ENCODE measurements around the gene ITCH.
A peak's percentile ranks its signal among the peaks of the same experiment; 100 is the strongest.

Gene ITCH

GRCh38 chr20:34362502-34363061, 491 bp upstream of the ITCH start:
- peaks cover 44% of the 10 kb centered on the region for H3K79me2 ChIP-seq (ENCODE audit: insufficient read depth, low read length)
- H3K9me3 ChIP-seq (ENCODE audit: insufficient read depth, low read length), result no peaks in the 10 kb centered on the region
- no peaks in the 10 kb centered on the region for H3K9me2 ChIP-seq (replicated peaks; ENCODE audit: insufficient read depth, low read length)
- H3K4me3 ChIP-seq (ENCODE audit: insufficient read depth, low read length, poor library complexity, severe bottlenecking), result peak overlapping the region; percentile 84
- H4K20me1 ChIP-seq (ENCODE audit: low read depth, low read length), result no peaks in the 10 kb centered on the region
- TF ChIP-seq, protein P1, sequence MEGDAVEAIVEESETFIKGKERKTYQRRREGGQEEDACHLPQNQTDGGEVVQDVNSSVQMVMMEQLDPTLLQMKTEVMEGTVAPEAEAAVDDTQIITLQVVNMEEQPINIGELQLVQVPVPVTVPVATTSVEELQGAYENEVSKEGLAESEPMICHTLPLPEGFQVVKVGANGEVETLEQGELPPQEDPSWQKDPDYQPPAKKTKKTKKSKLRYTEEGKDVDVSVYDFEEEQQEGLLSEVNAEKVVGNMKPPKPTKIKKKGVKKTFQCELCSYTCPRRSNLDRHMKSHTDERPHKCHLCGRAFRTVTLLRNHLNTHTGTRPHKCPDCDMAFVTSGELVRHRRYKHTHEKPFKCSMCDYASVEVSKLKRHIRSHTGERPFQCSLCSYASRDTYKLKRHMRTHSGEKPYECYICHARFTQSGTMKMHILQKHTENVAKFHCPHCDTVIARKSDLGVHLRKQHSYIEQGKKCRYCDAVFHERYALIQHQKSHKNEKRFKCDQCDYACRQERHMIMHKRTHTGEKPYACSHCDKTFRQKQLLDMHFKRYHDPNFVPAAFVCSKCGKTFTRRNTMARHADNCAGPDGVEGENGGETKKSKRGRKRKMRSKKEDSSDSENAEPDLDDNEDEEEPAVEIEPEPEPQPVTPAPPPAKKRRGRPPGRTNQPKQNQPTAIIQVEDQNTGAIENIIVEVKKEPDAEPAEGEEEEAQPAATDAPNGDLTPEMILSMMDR (IDR thresholded peaks at IDR 0.05; ENCODE audit: insufficient read depth, low read length, poor library complexity, severe bottlenecking), result no peak
- TF ChIP-seq EZH2phosphoT487 (conservative IDR thresholded peaks at IDR 0.05; ENCODE audit: low read length), result no peak
- peak overlapping the region; percentile 71 for H3K9ac ChIP-seq (ENCODE audit: low read length)
- peak overlapping the region; percentile 70 for H3K4me2 ChIP-seq (ENCODE audit: low read depth, low read length, poor library complexity, severe bottlenecking)
- peaks cover 19% of the 10 kb centered on the region for H3F3A ChIP-seq (ENCODE audit: insufficient read depth)
- H3K36me3 ChIP-seq (ENCODE audit: low read length), result no peaks in the 10 kb centered on the region
- H3K27me3 ChIP-seq (ENCODE audit: low read length), result no peaks in the 10 kb centered on the region
- H2AFZ ChIP-seq (ENCODE audit: low read depth, low read length, severe bottlenecking), result peak overlapping the region; percentile 88
- no peak overlapping the region for H3K27ac ChIP-seq (ENCODE audit: low read depth, low read length)

DNA sequence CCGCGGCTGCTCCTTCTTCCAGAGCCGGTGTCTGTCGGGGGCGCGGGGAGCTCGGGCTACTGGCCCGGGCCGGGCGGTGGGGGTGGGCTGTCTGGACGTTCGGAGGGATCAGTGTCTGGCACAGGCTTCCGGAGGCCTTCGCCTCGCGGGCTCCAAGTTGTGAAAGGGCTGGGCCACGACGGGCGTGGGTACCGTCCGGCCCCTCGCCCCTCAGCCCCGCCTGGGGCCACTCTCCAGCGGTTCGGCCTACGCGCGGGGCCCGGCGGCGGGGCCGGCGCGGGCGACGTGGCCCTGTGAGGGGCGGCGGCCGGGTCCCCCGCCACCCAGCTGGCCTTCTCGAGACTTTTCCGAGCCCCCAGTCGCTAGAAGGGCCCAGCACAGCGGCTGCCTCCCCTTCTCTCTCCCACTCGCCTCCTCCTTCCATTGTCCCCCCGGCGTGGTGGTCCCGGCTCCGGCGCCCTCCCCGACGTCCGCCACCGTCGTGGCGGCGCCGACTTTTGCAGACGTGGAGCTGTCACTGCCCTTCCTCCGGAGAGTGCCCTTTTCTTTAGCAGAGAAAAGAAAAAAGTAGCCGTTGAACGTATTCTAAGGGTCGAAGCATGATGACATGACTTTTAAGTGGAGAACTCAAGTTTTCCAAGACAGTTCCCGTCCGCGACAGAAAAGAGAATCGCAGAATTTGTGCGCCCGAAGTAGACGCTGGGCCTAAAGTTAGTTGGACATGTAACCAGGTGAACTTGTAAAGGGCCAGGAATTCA, 571 bp downstream of the ITCH start:
- Histone ChIP-seq H3K79me2 (ENCODE audit: insufficient read depth, low read length) (peaks cover 54% of the 10 kb centered on the region), H4K20me1 (ENCODE audit: low read depth, low read length) (no peaks in the 10 kb centered on the region), H3K27me3 (ENCODE audit: low read length) (no peaks in the 10 kb centered on the region), H3K36me3 (ENCODE audit: low read length) (no peaks in the 10 kb centered on the region), H3K4me3 (ENCODE audit: insufficient read depth, low read length, poor library complexity, severe bottlenecking) (peak overlapping the region; percentile 84), H2AFZ (ENCODE audit: low read depth, low read length, severe bottlenecking) (peak overlapping the region; percentile 88), H3K9me3 (ENCODE audit: insufficient read depth, low read length) (no peaks in the 10 kb centered on the region), H3F3A (ENCODE audit: insufficient read depth) (peaks cover 19% of the 10 kb centered on the region), H3K9ac (ENCODE audit: low read length) (peak overlapping the region; percentile 71), H3K27ac (ENCODE audit: low read depth, low read length) (peak overlapping the region; percentile 55), H3K4me2 (ENCODE audit: low read depth, low read length, poor library complexity, severe bottlenecking) (peak overlapping the region; percentile 70), H3K9me2 (replicated peaks; ENCODE audit: insufficient read depth, low read length) (no peaks in the 10 kb centered on the region)
- TF ChIP-seq, protein P1 (IDR thresholded peaks at IDR 0.05; ENCODE audit: insufficient read depth, low read length, poor library complexity, severe bottlenecking), result no peak
- TF ChIP-seq EZH2phosphoT487 (conservative IDR thresholded peaks at IDR 0.05; ENCODE audit: low read length), result no peak

DNA sequence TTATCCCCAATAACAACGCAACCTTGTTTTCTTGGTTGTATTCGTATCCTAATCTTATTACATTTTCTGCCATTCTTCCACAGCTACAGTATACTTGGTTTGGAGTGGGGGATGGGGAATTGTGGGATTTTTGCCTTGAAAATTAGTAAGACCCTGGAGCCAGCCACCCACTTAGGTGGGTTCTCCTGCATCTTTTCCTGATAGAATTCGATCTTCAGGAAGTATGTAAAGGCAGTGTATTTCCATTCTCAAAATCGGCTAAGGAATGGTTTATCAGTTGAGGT, 1.1 kb downstream of the ITCH start:
- Histone ChIP-seq H4K20me1 (ENCODE audit: low read depth, low read length) (no peaks in the 10 kb centered on the region), H3K9me2 (replicated peaks; ENCODE audit: insufficient read depth, low read length) (no peaks in the 10 kb centered on the region), H3K4me2 (ENCODE audit: low read depth, low read length, poor library complexity, severe bottlenecking) (peak overlapping the region; percentile 70), H3K36me3 (ENCODE audit: low read length) (no peaks in the 10 kb centered on the region), H3K27me3 (ENCODE audit: low read length) (no peaks in the 10 kb centered on the region), H3K4me3 (ENCODE audit: insufficient read depth, low read length, poor library complexity, severe bottlenecking) (peak overlapping the region; percentile 84), H2AFZ (ENCODE audit: low read depth, low read length, severe bottlenecking) (no peak overlapping the region), H3K9me3 (ENCODE audit: insufficient read depth, low read length) (no peaks in the 10 kb centered on the region), H3K27ac (ENCODE audit: low read depth, low read length) (no peak overlapping the region), H3K9ac (ENCODE audit: low read length) (peak overlapping the region; percentile 71), H3K79me2 (ENCODE audit: insufficient read depth, low read length) (peaks cover 59% of the 10 kb centered on the region), H3F3A (ENCODE audit: insufficient read depth) (peaks cover 19% of the 10 kb centered on the region)
- TF ChIP-seq, protein P1 (IDR thresholded peaks at IDR 0.05; ENCODE audit: insufficient read depth, low read length, poor library complexity, severe bottlenecking), result no peak
- TF ChIP-seq EZH2phosphoT487 (conservative IDR thresholded peaks at IDR 0.05; ENCODE audit: low read length), result no peak
